T-cell (primary cell): ENCODE data around the gene SPRN. TPM values are rescaled to one million over a fixed set of nuclear protein-coding genes. Genes with fewer than 3 reads are reported as not detected.

Experiments used
- ATAC-seq, 4 experiments: fragments of 200-7000 bp in 3 of 4; fragments of 150-1000 bp in 1 of 4; cut with Tn5 transposase; replicated peaks in 1 of 4; 1 replicate in 3 of 4; 2 replicates in 1 of 4; pipeline ENCODE4 v1.10.0; 2021; ENCODE audit warnings: moderate library complexity in 3 of 4, mild to moderate bottlenecking in 2 of 4, moderate number of reproducible peaks in 1 of 4
- CTCF ChIA-PET, 2 donors: fragments of 300-600 bp; sonication (Branson Sonifier 250); formaldehyde crosslinking; loops; one replicate each; lab custom pipeline; 2022; ENCODE audit warnings: antibody characterized with exemption in 2 of 2; lab: Charles Lee
- POLR2A ChIA-PET, 2 donors: fragments of 300-600 bp; sonication (Branson Sonifier 250); formaldehyde crosslinking; loops; one replicate each; lab custom pipeline; 2022; ENCODE audit warnings: antibody characterized with exemption in 2 of 2; lab: Charles Lee
- DNase-seq, 35 experiments: peaks; one replicate each; pipeline versions ENCODE4 v3.0.0 to v3.0.0-alpha.2; 2013 to 2023
- H3K27ac ChIP-seq: one replicate; pipeline ENCODE4 v1.5.1; 2013; ENCODE audit warnings: low read length
- H3K27me3 ChIP-seq, 2 experiments: replicated peaks in 1 of 2; 1 replicate in 1 of 2; 2 replicates in 1 of 2; pipeline versions ENCODE4 v1.6.1 to v1.7.0; 2013; ENCODE audit warnings: low read length in 1 of 2, mixed read lengths in 1 of 2; ENCODE audit not compliant: control insufficient read depth in 2 of 2, insufficient read depth in 2 of 2; ENCODE audit errors: extremely low read depth in 1 of 2
- H3K36me3 ChIP-seq, 2 donors: 1 replicate in 1 of 2; 2 replicates in 1 of 2; pipeline versions ENCODE4 v1.6.1 to v1.7.0; 2013; ENCODE audit warnings: low read length in 1 of 2; ENCODE audit not compliant: control insufficient read depth in 2 of 2, insufficient read depth in 1 of 2; ENCODE audit errors: extremely low read depth in 1 of 2
- H3K4me1 ChIP-seq, 2 experiments: 1 replicate in 1 of 2; 2 replicates in 1 of 2; pipeline versions ENCODE4 v1.6.1 to v1.7.0; 2013; ENCODE audit warnings: low read length in 2 of 2, mixed read lengths in 1 of 2; ENCODE audit not compliant: insufficient read depth in 2 of 2, control insufficient read depth in 1 of 2; ENCODE audit errors: extremely low read depth in 1 of 2
- H3K4me3 ChIP-seq, 2 donors: 1 replicate in 1 of 2; 2 replicates in 1 of 2; pipeline versions ENCODE4 v1.5.1 to v1.7.0; 2013; ENCODE audit warnings: mild to moderate bottlenecking in 2 of 2, low read length in 1 of 2, moderate library complexity in 1 of 2; ENCODE audit not compliant: control insufficient read depth in 1 of 2; ENCODE audit errors: extremely low read depth in 1 of 2
- H3K9me3 ChIP-seq: 2 replicates; pipeline ENCODE4 v1.7.0; 2013
- H3K27ac Mint-ChIP-seq, 2 donors: one replicate each; pipeline ENCODE4 v1.8.0; 2020 to 2021; ENCODE audit warnings: mild to moderate bottlenecking in 2 of 2, mixed read lengths in 2 of 2
- H3K27me3 Mint-ChIP-seq, 2 donors: one replicate each; pipeline ENCODE4 v1.8.0; 2021 to 2022; ENCODE audit warnings: mixed read lengths in 2 of 2
- H3K36me3 Mint-ChIP-seq: one replicate; pipeline ENCODE4 v1.8.0; 2021; ENCODE audit warnings: mixed read lengths
- H3K4me1 Mint-ChIP-seq, 3 donors: one replicate each; pipeline ENCODE4 v1.8.0; 2020 to 2022; ENCODE audit warnings: mixed read lengths in 3 of 3, mild to moderate bottlenecking in 1 of 3
- H3K4me3 Mint-ChIP-seq, 3 donors: one replicate each; pipeline ENCODE4 v1.8.0; 2020 to 2022; ENCODE audit warnings: mild to moderate bottlenecking in 3 of 3, mixed read lengths in 3 of 3, moderate library complexity in 3 of 3
- H3K9me3 Mint-ChIP-seq, 3 donors: one replicate each; pipeline ENCODE4 v1.8.0; 2020 to 2022; ENCODE audit warnings: mixed read lengths in 3 of 3
- WGBS: methylation state at CpG from one replicate; pipeline ENCODE4 v1.1.5; 2013; ENCODE audit warnings: missing lambda C conversion rate; ENCODE audit not compliant: insufficient coverage; 5-methylcytosine and 5-hydroxymethylcytosine counted together
- total RNA-seq, 35 experiments: library from RNA in 6 of 35; stranded (reverse) in 6 of 35; fragments of 120-200 nt in 1 of 35; gene quantifications; one replicate each; pipeline versions ENCODE4 v1.2.1 to v1.2.4 and lab custom pipeline; 2013 to 2026

SPRN gene
- total RNA-seq, 5 donors from 2014 or later (not counting 1 experiment from before 2014, with no cell fraction given) = 0.06 to 0.12 TPM; not detected in 3

GRCh38 chr10:133393401-133394063, 30.9 kb downstream of the SPRN start:
- POLR2A ChIA-PET = no interaction called here

GRCh38 chr10:133391761-133392518, 32.5 kb downstream of the SPRN start:
- no peaks in the 10 kb centered on the region for H3K9me3 Mint-ChIP-seq
- ChIA-PET CTCF (interaction anchor here in 1 of 2 donors (1.3 kb wide), 1 partner anchor 62 kb away, joined by 3 read pairs; no protein-coding TSS in a partner anchor), POLR2A (no interaction called here)
- H3K27me3 Mint-ChIP-seq = no peaks in the 10 kb centered on the region
- H3K36me3 ChIP-seq = peaks cover 6 to 9% of the 10 kb centered on the region in 2 donors
- H3K27me3 ChIP-seq = peaks cover 0 to 2% of the 10 kb centered on the region in 2 experiments
- H3K4me1 Mint-ChIP-seq = peaks cover 39 to 61% (median 61%) of the 10 kb centered on the region in 3 donors
- DNase-seq (peak in 1 of 35 experiments; percentile 29), ATAC-seq (no peak)
- H3K27ac Mint-ChIP-seq = peak overlapping the region; percentile 95 to 96
- peak overlapping the region in 1 of 3 donors; percentile 30 for H3K4me3 Mint-ChIP-seq
- 64% methylated on average over 7 of the region's 12 CpGs for WGBS
- H3K27ac ChIP-seq = peak overlapping the region; percentile 80
- H3K9me3 ChIP-seq = no peaks in the 10 kb centered on the region
- H3K4me3 ChIP-seq = no peak overlapping the region
- peaks cover 13 to 69% of the 10 kb centered on the region in 2 experiments for H3K4me1 ChIP-seq
- H3K36me3 Mint-ChIP-seq = peaks cover 3% of the 10 kb centered on the region

More at GRCh38 chr10:133393401-133394063, 30.9 kb downstream of the SPRN start:
- CTCF ChIA-PET = interaction anchor here in 1 of 2 donors (1.3 kb wide), 1 partner anchor 64 kb away, joined by 3 read pairs; no protein-coding TSS in a partner anchor
- H3K27ac Mint-ChIP-seq = peak overlapping the region; percentile 67 to 72
- H3K27me3 Mint-ChIP-seq = no peaks in the 10 kb centered on the region
- H3K9me3 ChIP-seq = no peaks in the 10 kb centered on the region
- peak overlapping the region; percentile 86 to 93 (median 91) for H3K4me3 Mint-ChIP-seq
- H3K36me3 ChIP-seq = peaks cover 6 to 16% of the 10 kb centered on the region in 2 donors
- H3K27me3 ChIP-seq = peaks cover 0 to 2% of the 10 kb centered on the region in 2 experiments
- WGBS = 19% methylated on average over 16 of the region's 27 CpGs
- no peak overlapping the region for H3K27ac ChIP-seq
- no peaks in the 10 kb centered on the region for H3K9me3 Mint-ChIP-seq
- peak overlapping the region; percentile 62 to 69 for H3K4me3 ChIP-seq
- H3K4me1 ChIP-seq = peaks cover 13 to 64% of the 10 kb centered on the region in 2 experiments
- ATAC-seq (no peak), DNase-seq (peak in 1 of 35 experiments; percentile 95)
- peaks cover 49 to 62% (median 61%) of the 10 kb centered on the region in 3 donors for H3K4me1 Mint-ChIP-seq
- peaks cover 12% of the 10 kb centered on the region for H3K36me3 Mint-ChIP-seq

GRCh38 chr10:133391249-133391635, 33.2 kb downstream of the SPRN start:
- ATAC-seq (no peak), DNase-seq (no peak)
- H3K27me3 ChIP-seq = peaks cover 0 to 2% of the 10 kb centered on the region in 2 experiments
- no peaks in the 10 kb centered on the region for H3K9me3 ChIP-seq
- peak overlapping the region; percentile 80 for H3K27ac ChIP-seq
- Mint-ChIP-seq H3K27ac (peak overlapping the region; percentile 95 to 96), H3K36me3 (peaks cover 4% of the 10 kb centered on the region), H3K9me3 (no peaks in the 10 kb centered on the region), H3K4me3 (peak overlapping the region in 1 of 3 donors; percentile 30), H3K27me3 (no peaks in the 10 kb centered on the region), H3K4me1 (peaks cover 35 to 59% (median 57%) of the 10 kb centered on the region in 3 donors)
- H3K4me1 ChIP-seq = peaks cover 13 to 67% of the 10 kb centered on the region in 2 experiments
- ChIA-PET POLR2A (interaction anchor here in 1 of 2 donors (1.4 kb wide), 1 partner anchor 10 kb away, joined by 3 read pairs; no protein-coding TSS in a partner anchor), CTCF (interaction anchor here in 1 of 2 donors (0.7 kb wide), 2 partner anchors 61 to 132 kb away, joined by 3 to 4 read pairs; no protein-coding TSS in a partner anchor)
- WGBS = 90% methylated on average over 10 of the region's 12 CpGs
- H3K36me3 ChIP-seq = peaks cover 4% of the 10 kb centered on the region in 2 donors
- no peak overlapping the region for H3K4me3 ChIP-seq

- H3K27me3 Mint-ChIP-seq = no peaks in the 10 kb centered on the region
- H3K27ac ChIP-seq = peak overlapping the region; percentile 80
- H3K4me1 Mint-ChIP-seq = peaks cover 35 to 58% (median 56%) of the 10 kb centered on the region in 3 donors
- CTCF ChIA-PET = interaction anchor here in 1 of 2 donors (0.7 kb wide), 2 partner anchors 61 to 131 kb away, joined by 3 to 4 read pairs; no protein-coding TSS in a partner anchor
- peaks cover 13 to 64% of the 10 kb centered on the region in 2 experiments for H3K4me1 ChIP-seq
- peaks cover 0 to 2% of the 10 kb centered on the region in 2 experiments for H3K27me3 ChIP-seq
- H3K36me3 ChIP-seq = no peaks in the 10 kb centered on the region
- H3K36me3 Mint-ChIP-seq = peaks cover 6% of the 10 kb centered on the region
- POLR2A ChIA-PET = interaction anchor here in 1 of 2 donors (1.4 kb wide), 1 partner anchor 10 kb away, joined by 3 read pairs; no protein-coding TSS in a partner anchor
- no peak for ATAC-seq
- WGBS = 75% methylated on average over 19 of the region's 19 CpGs
- peak in 1 of 35 experiments; percentile 17 for DNase-seq
- no peaks in the 10 kb centered on the region for H3K9me3 Mint-ChIP-seq
- peak overlapping the region in 2 of 3 donors; percentile 78 to 84 for H3K4me3 Mint-ChIP-seq
- H3K27ac Mint-ChIP-seq = peak overlapping the region; percentile 95 to 96
- no peaks in the 10 kb centered on the region for H3K9me3 ChIP-seq
- H3K4me3 ChIP-seq = no peak overlapping the region
These were observed 33.7 kb downstream of the SPRN start for GRCh38 chr10:133390597-133391248.

GRCh38 chr10:133388973-133389818, 35.2 kb downstream of the SPRN start:
- ATAC-seq (peak; percentile 44 to 56 (median 52)), DNase-seq (peak in 20 of 35 experiments; percentile 18 to 60 (median 35))
- Mint-ChIP-seq H3K36me3 (peaks cover 3% of the 10 kb centered on the region), H3K27me3 (no peaks in the 10 kb centered on the region), H3K4me3 (peak overlapping the region; percentile 79 to 84 (median 84)), H3K4me1 (peaks cover 21 to 47% (median 44%) of the 10 kb centered on the region in 3 donors), H3K9me3 (no peaks in the 10 kb centered on the region), H3K27ac (peak overlapping the region; percentile 95 to 97)
- peak overlapping the region; percentile 56 to 83 for H3K4me3 ChIP-seq
- H3K27ac ChIP-seq = peak overlapping the region; percentile 80
- no peaks in the 10 kb centered on the region for H3K27me3 ChIP-seq
- H3K36me3 ChIP-seq = peaks cover 0 to 2% of the 10 kb centered on the region in 2 donors
- ChIA-PET CTCF (no interaction called here), POLR2A (interaction anchor here in 1 of 2 donors (0.6 to 1.1 kb wide), 2 partner anchors 12 to 1954 kb away, joined by 3 read pairs; no protein-coding TSS in a partner anchor)
- no peaks in the 10 kb centered on the region for H3K9me3 ChIP-seq
- peaks cover 10 to 51% of the 10 kb centered on the region in 2 experiments for H3K4me1 ChIP-seq
- WGBS = 11% methylated on average over 31 of the region's 39 CpGs
